Measurements from ENCODE around the gene ANKRD28.

Gene ANKRD28

DNA sequence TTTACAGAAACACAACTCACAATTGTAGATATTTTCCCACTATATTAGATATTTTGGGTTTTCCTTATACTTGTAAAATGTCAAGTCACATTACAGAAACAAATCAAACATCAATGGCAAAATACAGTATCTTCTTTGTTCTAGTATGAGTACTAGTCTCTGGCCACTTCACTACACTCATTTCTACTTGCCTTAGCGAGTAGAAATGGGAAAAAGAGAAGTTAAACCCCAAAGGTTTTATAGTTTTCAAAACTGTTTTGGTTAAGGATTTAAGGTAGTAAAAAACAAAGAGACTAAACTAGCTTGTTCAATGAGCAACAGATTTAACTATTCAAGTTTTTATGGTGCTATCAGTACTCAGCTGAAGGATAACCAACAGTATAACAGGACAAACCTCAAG lies 114.5 kb downstream of the ANKRD28 start:
- no peak for DNase-seq (ENCODE audit: low read depth)

GRCh38 chr3:15682561-15683185 lies 115.1 kb downstream of the ANKRD28 start:
- no peak for DNase-seq (ENCODE audit: low read depth)
- H3K4me3 ChIP-seq (ENCODE audit: low read depth, low read length): no peak overlapping the region
- TF ChIP-seq, protein P1, sequence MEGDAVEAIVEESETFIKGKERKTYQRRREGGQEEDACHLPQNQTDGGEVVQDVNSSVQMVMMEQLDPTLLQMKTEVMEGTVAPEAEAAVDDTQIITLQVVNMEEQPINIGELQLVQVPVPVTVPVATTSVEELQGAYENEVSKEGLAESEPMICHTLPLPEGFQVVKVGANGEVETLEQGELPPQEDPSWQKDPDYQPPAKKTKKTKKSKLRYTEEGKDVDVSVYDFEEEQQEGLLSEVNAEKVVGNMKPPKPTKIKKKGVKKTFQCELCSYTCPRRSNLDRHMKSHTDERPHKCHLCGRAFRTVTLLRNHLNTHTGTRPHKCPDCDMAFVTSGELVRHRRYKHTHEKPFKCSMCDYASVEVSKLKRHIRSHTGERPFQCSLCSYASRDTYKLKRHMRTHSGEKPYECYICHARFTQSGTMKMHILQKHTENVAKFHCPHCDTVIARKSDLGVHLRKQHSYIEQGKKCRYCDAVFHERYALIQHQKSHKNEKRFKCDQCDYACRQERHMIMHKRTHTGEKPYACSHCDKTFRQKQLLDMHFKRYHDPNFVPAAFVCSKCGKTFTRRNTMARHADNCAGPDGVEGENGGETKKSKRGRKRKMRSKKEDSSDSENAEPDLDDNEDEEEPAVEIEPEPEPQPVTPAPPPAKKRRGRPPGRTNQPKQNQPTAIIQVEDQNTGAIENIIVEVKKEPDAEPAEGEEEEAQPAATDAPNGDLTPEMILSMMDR (IDR thresholded peaks at IDR 0.05; ENCODE audit: low read depth, low read length, missing control alignments): no peak
- in situ Hi-C loops (cut with HindIII; ENCODE audit: low sequenced_read_pairs): no loop called here

More for the DNA sequence above, 114.5 kb downstream of the ANKRD28 start:
- H3K4me3 ChIP-seq (ENCODE audit: low read depth, low read length): no peak overlapping the region
- TF ChIP-seq, protein P1 (IDR thresholded peaks at IDR 0.05; ENCODE audit: low read depth, low read length, missing control alignments): no peak
- in situ Hi-C loops (cut with HindIII; ENCODE audit: low sequenced_read_pairs): no loop called here

- DNase-seq (ENCODE audit: low read depth): no peak
- in situ Hi-C loops (cut with HindIII; ENCODE audit: low sequenced_read_pairs): no loop called here
- TF ChIP-seq, protein P1 (IDR thresholded peaks at IDR 0.05; ENCODE audit: low read depth, low read length, missing control alignments): no peak
- no peak overlapping the region for H3K4me3 ChIP-seq (ENCODE audit: low read depth, low read length)
These were observed 116.1 kb downstream of the ANKRD28 start for GRCh38 chr3:15681668-15682067.

- in situ Hi-C loops (cut with HindIII; ENCODE audit: low sequenced_read_pairs): no loop called here
- no peak for DNase-seq (ENCODE audit: low read depth)
- H3K4me3 ChIP-seq (ENCODE audit: low read depth, low read length): no peak overlapping the region
These were observed 118.5 kb downstream of the ANKRD28 start for GRCh38 chr3:15679306-15679705.

DNA sequence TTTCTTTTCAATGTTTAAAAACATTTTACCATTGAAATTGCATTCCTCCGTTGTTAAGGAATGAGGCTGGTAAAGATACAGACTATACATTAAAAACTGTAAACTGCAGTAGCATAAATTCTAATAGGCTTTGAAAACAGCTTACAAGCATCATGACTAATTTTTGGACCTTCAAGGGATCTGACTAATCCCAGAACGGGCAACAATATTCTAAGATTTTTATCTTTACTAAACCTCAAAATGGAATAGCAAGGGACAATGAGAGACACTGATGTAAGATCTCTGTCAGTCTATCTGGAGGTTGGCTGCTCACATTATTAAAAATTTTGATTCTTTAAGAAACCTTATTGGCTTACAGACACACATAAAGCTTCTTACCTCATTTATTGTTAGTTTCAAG lies 121.5 kb downstream of the ANKRD28 start:
- no peak for DNase-seq (ENCODE audit: low read depth)
- no peak overlapping the region for H3K4me3 ChIP-seq (ENCODE audit: low read depth, low read length)
- TF ChIP-seq, protein P1 (IDR thresholded peaks at IDR 0.05; ENCODE audit: low read depth, low read length, missing control alignments): no peak
- in situ Hi-C loops (cut with HindIII; ENCODE audit: low sequenced_read_pairs): no loop called here

More at GRCh38 chr3:15679306-15679705, 118.5 kb downstream of the ANKRD28 start:
- TF ChIP-seq, protein P1 (IDR thresholded peaks at IDR 0.05; ENCODE audit: low read depth, low read length, missing control alignments): no peak

DNA sequence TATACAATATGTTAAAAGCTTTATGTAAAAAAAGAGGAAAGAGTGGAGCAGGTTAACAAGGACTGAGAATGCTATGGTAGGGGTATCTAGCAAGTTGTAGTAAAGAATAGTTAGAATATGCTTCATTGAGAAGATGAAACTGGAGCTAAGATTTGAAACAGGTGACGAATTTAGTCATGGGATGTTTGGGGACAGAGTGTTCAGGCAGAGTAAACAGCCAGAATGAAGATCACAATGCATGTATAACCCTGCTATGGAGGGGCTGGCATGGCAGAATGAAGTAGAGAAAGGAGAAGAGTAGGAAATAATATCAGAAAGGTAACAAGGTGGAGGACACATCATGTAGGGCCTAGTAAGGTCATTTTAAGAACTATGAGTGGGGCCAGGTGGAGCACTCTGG lies 124.2 kb downstream of the ANKRD28 start:
- TF ChIP-seq, protein P1 (IDR thresholded peaks at IDR 0.05; ENCODE audit: low read depth, low read length, missing control alignments): no peak
- H3K4me3 ChIP-seq (ENCODE audit: low read depth, low read length): no peak overlapping the region
- in situ Hi-C loops (cut with HindIII; ENCODE audit: low sequenced_read_pairs): loop anchor here (5.0 kb wide), 1 partner anchor 36 kb away; no protein-coding TSS in a partner anchor
- DNase-seq (ENCODE audit: low read depth): no peak

Measured in astrocyte of the cerebellum (primary cell).